Spinal cord (tissue), 10 donors: ENCODE data around the gene U2AF2. TPM values are rescaled to one million over a fixed set of nuclear protein-coding genes. Genes with fewer than 3 reads are reported as not detected.

ENCODE experiments used
- DNase-seq, 6 donors: peaks; one replicate each; pipeline versions ENCODE4 v3.0.0 to v3.0.0-alpha.2; 2013 to 2015; ENCODE audit warnings: low spot score in 6 of 6, low read depth in 4 of 6
- H3K27ac ChIP-seq: one replicate; pipeline ENCODE4 v1.5.1; 2013; ENCODE audit warnings: low read depth, low read length, control low read depth
- H3K27me3 ChIP-seq: one replicate; pipeline ENCODE4 v1.6.1; 2013; ENCODE audit warnings: low read length; ENCODE audit not compliant: control insufficient read depth, insufficient read depth
- H3K36me3 ChIP-seq: one replicate; pipeline ENCODE4 v1.6.1; 2013; ENCODE audit warnings: low read length; ENCODE audit not compliant: control insufficient read depth, insufficient read depth
- H3K4me1 ChIP-seq: one replicate; pipeline ENCODE4 v1.6.1; 2013; ENCODE audit warnings: low read length; ENCODE audit not compliant: control insufficient read depth, insufficient read depth
- H3K4me3 ChIP-seq: one replicate; pipeline ENCODE4 v1.5.1; 2013; ENCODE audit warnings: low read depth, low read length, control low read depth
- H3K9me3 ChIP-seq: one replicate; pipeline ENCODE4 v1.6.1; 2013; ENCODE audit warnings: low read length; ENCODE audit not compliant: control insufficient read depth, insufficient read depth
- WGBS: methylation state at CpG from one replicate; pipeline ENCODE4 v1.1.5; 2013; ENCODE audit warnings: missing lambda C conversion rate; ENCODE audit not compliant: insufficient coverage; 5-methylcytosine and 5-hydroxymethylcytosine counted together
- polyA plus RNA-seq, 2 donors: library from polyadenylated mRNA; unstranded; fragments of 120-200 nt; gene quantifications; one replicate each; pipeline ENCODE4 v1.2.1, GENCODE V29; 2013; ENCODE audit not compliant: insufficient read length in 2 of 2
- total RNA-seq, 2 donors: library from RNA; depleted of rRNA in 1 of 2; stranded (reverse); fragments of 120-200 nt in 1 of 2; fragments of >200 nt in 1 of 2; gene quantifications; one replicate each; pipeline versions ENCODE4 v1.2.3 to v1.2.4, GENCODE V29; 2013 to 2014
- donor health status: healthy.

Gene U2AF2
- total and polyA plus RNA-seq, 4 donors: 60.7 to 207 (median 161) TPM

DNA sequence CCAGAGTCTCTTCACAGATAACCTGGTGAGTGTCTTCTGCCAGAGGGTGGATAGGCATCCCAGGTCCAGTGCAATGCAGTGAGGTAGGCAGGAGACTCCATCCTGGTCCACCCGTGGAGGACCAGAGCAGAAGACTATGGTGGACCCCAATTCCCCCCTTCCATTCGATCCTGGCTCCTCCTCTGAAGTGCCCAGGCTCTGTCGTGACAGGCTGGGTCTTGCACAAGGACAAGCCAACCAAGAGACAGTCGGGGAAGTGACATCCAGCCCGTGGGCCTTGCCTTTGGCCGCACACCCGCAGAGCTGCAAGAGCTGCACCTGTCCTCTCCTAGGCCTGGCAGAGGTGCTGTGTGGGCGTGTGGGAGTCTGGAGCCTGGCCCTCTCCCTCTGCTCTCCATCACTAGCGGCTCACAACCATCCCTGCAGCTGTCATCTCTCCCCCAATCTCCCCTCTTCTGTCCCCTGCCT, 33.6 kb upstream of the U2AF2 start:
- H3K4me1 ChIP-seq: peaks cover 5% of the 10 kb centered on the region
- no peak overlapping the region for H3K4me3 ChIP-seq
- no peak for DNase-seq
- H3K9me3 ChIP-seq: no peaks in the 10 kb centered on the region
- H3K36me3 ChIP-seq: peaks cover 47% of the 10 kb centered on the region
- no peaks in the 10 kb centered on the region for H3K27me3 ChIP-seq
- H3K27ac ChIP-seq: no peak overlapping the region
- 95% methylated on average over 9 of the region's 9 CpGs for WGBS

DNA sequence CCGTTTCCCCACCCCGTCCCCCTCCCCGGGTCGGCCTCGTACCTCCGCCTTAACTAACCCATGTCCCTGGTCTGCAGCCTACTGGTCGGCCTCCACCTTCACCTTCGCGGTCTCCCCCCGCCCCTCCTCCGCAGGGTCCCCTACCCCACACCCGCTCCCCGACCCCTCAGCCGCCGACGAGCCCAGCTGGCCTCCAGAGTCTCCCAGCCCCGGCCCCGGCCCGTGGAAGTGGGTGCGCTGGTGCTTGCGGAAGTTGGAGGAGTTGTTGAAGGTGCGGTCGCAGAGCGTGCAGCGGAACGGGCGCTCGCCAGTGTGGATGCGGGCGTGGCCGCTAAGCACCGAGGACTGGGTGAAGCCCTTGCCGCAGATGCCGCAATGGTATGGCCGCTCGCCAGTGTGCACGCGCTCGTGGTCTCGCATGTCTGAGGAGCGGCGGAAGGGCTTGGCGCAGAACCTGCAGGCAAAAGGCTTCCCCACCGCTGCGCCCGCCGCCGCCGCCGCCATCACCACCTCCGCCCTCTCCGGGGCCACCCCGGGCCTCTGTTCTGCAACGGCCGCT, 33.1 kb upstream of the U2AF2 start:
- no peak overlapping the region for H3K4me3 ChIP-seq
- no peak for DNase-seq
- no peaks in the 10 kb centered on the region for H3K27me3 ChIP-seq
- H3K27ac ChIP-seq: no peak overlapping the region
- H3K4me1 ChIP-seq: peaks cover 5% of the 10 kb centered on the region
- H3K36me3 ChIP-seq: peaks cover 41% of the 10 kb centered on the region
- H3K9me3 ChIP-seq: no peaks in the 10 kb centered on the region
- WGBS: 95% methylated on average over 49 of the region's 55 CpGs

DNA sequence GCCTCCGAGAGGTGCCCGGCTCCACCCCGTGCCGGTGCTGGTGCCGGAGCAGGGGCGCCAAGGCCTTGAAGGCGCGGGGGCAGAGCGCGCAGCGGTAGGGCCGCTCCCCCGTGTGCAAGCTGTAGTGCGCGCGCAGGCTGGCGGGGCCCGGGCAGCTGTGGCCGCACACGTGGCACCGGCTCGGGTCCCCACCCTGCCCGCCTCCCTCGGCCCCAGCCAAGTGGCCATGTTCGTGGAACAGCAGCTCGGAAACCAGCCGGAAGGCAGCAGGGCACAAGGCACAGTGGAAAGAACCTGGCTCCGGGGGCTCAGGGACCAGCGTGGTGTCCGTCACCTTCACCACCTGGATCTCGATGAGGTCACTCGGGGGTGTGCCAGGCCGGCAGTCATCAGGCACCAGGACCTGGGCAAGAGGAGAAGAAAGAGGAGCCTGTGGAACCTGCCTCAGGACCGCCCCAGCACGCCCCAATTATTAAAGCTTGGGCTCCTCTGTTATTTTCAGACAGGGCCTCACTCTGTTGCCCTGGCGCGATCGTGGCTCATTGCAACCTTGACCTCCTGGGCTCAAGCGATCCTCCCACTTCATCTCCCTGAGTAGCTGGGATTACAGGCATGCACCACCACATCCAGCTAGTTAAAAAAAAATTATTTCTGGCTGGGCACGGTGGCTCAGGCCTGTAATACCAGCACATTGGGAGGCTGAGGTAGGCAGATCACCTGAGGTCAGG, 32.4 kb upstream of the U2AF2 start:
- Histone ChIP-seq H3K36me3 (peaks cover 35% of the 10 kb centered on the region), H3K27ac (no peak overlapping the region), H3K4me1 (peaks cover 5% of the 10 kb centered on the region), H3K4me3 (no peak overlapping the region), H3K27me3 (no peaks in the 10 kb centered on the region), H3K9me3 (no peaks in the 10 kb centered on the region)
- DNase-seq: no peak
- WGBS: 91% methylated on average over 39 of the region's 40 CpGs

- H3K27ac ChIP-seq: no peak overlapping the region
- H3K27me3 ChIP-seq: no peaks in the 10 kb centered on the region
- no peak for DNase-seq
Observed at GRCh38 chr19:55623130-55623529, 31.7 kb upstream of the U2AF2 start.

GRCh38 chr19:55623561-55623960, 31.3 kb upstream of the U2AF2 start:
- peaks cover 26% of the 10 kb centered on the region for H3K36me3 ChIP-seq
- peak overlapping the region; percentile 98 for H3K27ac ChIP-seq
- H3K27me3 ChIP-seq: no peaks in the 10 kb centered on the region
- H3K4me3 ChIP-seq: no peak overlapping the region
- no peak for DNase-seq
- no peaks in the 10 kb centered on the region for H3K9me3 ChIP-seq
- WGBS: 74% methylated on average over 5 of the region's 7 CpGs
- peaks cover 5% of the 10 kb centered on the region for H3K4me1 ChIP-seq

More at GRCh38 chr19:55623130-55623529, 31.7 kb upstream of the U2AF2 start:
- peaks cover 30% of the 10 kb centered on the region for H3K36me3 ChIP-seq
- peaks cover 5% of the 10 kb centered on the region for H3K4me1 ChIP-seq
- no peaks in the 10 kb centered on the region for H3K9me3 ChIP-seq
- no peak overlapping the region for H3K4me3 ChIP-seq
- WGBS: 94% methylated on average over 5 of the region's 7 CpGs

DNA sequence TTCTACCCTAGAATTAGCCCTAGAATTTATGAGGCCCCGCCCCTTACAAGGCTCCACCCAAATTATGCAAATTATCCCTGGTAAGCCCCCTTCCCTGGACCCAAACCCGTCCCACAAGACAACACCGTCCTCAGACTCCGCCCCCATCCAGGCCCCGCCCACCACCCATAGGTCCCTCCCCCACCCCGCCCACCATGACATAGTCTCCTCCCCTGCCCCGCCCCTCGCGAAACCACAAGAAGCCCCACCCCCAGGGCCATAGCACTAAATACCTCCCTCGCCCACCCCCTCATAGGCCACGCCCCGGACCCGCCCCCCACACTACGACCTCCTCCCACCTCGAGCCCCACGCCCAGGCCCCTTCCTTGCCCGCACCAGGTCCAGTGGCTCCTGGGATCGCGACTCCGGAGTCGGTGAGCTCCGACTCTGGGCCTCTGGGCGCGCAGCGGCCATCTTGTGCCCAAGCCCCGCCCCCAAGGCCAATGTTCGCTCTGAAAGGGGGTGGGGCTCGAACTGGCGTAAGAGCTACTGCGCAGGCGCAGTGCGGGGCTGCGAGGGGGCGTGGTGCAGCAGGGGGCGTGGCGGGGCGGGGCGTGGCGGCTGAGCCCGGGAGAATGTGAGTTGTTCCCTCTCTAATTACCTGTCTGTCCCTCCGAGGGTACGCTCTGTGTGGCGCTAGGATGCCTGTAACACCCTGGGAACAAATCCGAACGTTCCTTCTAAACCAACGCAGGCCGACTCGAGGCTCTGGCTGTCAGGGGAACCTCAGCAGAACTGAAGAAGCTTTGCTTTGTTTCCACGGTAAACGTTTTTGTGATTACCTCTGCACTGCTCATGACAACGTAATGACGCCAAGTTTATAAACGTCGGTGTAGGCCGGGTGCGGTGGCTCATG, 30.5 kb upstream of the U2AF2 start, which contains the start of gene ZNF784:
Gene ZNF784, minus strand, starts transcription at position 458 of the 895 bp plus-strand sequence. Its CDS starts 5 bp downstream, at position 453.
- WGBS: under 1% methylated on average over 43 of the region's 56 CpGs
- H3K27me3 ChIP-seq: no peaks in the 10 kb centered on the region
- H3K4me3 ChIP-seq: peak within 1 kb of the TSS; percentile 74
- peaks cover 26% of the 10 kb centered on the region for H3K36me3 ChIP-seq
- H3K27ac ChIP-seq: peak within 1 kb of the TSS; percentile 98
- DNase-seq: peak; percentile 84 to 99 (median 92)
- no peaks in the 10 kb centered on the region for H3K9me3 ChIP-seq
- H3K4me1 ChIP-seq: peaks cover 5% of the 10 kb centered on the region

DNA sequence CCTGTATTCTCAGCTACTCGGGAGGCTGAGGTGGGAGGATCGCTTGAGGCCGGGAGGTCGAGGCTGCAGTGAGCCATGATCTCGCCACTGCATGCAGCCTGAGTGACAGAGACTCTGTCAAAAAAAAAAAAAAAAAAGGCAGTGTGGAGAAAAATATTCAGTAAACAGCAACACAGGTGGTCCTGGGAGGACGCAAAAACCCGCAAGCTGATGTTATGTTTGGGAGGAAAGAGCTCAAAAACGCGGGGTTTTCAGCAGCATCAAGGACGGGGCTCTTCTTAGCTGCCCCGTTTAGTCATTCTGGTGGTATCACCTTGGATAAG, 29.9 kb upstream of the U2AF2 start:
- H3K36me3 ChIP-seq: peaks cover 26% of the 10 kb centered on the region
- DNase-seq: no peak
- no peaks in the 10 kb centered on the region for H3K9me3 ChIP-seq
- peak overlapping the region; percentile 74 for H3K4me3 ChIP-seq
- H3K27ac ChIP-seq: peak overlapping the region; percentile 98
- WGBS: 56% methylated on average over 9 of the region's 11 CpGs
- peaks cover 5% of the 10 kb centered on the region for H3K4me1 ChIP-seq
- no peaks in the 10 kb centered on the region for H3K27me3 ChIP-seq

- Histone ChIP-seq H3K36me3 (peaks cover 15% of the 10 kb centered on the region), H3K9me3 (no peaks in the 10 kb centered on the region), H3K27ac (no peak overlapping the region), H3K4me1 (peaks cover 5% of the 10 kb centered on the region), H3K27me3 (no peaks in the 10 kb centered on the region), H3K4me3 (no peak overlapping the region)
- 95% methylated on average over 11 of the region's 11 CpGs for WGBS
- no peak for DNase-seq
Observed at GRCh38 chr19:55626350-55626749, 28.5 kb upstream of the U2AF2 start.

DNA sequence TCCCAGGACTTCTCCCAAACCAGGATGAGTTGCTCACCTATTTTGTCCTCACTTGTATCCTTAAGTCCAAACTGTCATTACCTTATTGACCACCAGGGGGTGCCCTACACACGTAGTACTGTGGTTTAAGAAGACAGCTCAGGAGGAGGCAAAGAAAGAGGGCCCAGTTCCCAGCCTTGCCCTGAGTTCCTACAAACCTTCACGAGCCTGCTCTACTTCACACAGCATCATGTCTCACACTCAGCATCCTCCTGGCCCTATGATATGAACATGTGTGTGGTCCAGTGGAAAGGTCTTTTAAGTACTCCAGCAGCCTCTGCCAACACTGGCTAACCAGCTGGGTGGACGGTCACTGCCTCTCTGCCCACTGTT, 22.4 kb upstream of the U2AF2 start:
- H3K27me3 ChIP-seq: no peaks in the 10 kb centered on the region
- no CpG with 5 or more reads among the region's 3 CpGs for WGBS
- no peak overlapping the region for H3K4me3 ChIP-seq
- H3K9me3 ChIP-seq: no peaks in the 10 kb centered on the region
- peaks cover 9% of the 10 kb centered on the region for H3K36me3 ChIP-seq
- peak in 5 of 6 donors; percentile 77 to 97 (median 84) for DNase-seq
- H3K27ac ChIP-seq: peak overlapping the region; percentile 50
- H3K4me1 ChIP-seq: peaks cover 29% of the 10 kb centered on the region
